Mucosa of stomach (tissue), 1 donor: Measurements from ENCODE around the gene RNF31.
"Not testable (repeated sequence)": the region's sequence is repeated elsewhere in the genome, so short reads cannot be mapped to it uniquely, and the experiment has no call there.

Experiments
- H3K27me3 ChIP-seq: one replicate; pipeline ENCODE4 v1.7.0; 2013; ENCODE audit warnings: mild to moderate bottlenecking, low read length; ENCODE audit not compliant: control insufficient read depth, insufficient read depth
- H3K36me3 ChIP-seq: one replicate; pipeline ENCODE4 v1.7.0; 2013; ENCODE audit warnings: low read length; ENCODE audit not compliant: control insufficient read depth, insufficient read depth
- H3K4me1 ChIP-seq: one replicate; pipeline ENCODE4 v1.7.0; 2013; ENCODE audit warnings: mild to moderate bottlenecking, low read length; ENCODE audit not compliant: control insufficient read depth, insufficient read depth
- H3K4me3 ChIP-seq: one replicate; pipeline ENCODE4 v1.7.0; 2013; ENCODE audit warnings: low read length
- H3K9ac ChIP-seq: one replicate; pipeline ENCODE4 v1.7.0; 2013; ENCODE audit warnings: mild to moderate bottlenecking, low read length, moderate library complexity
- H3K9me3 ChIP-seq: one replicate; pipeline ENCODE4 v1.7.0; 2013; ENCODE audit warnings: mild to moderate bottlenecking, low read length, moderate library complexity; ENCODE audit not compliant: control insufficient read depth
- donor health status: Pancreatic carcinoma.

The RNF31 gene

GRCh38 chr14:24146978-24147760, at the start of gene RNF31:
Gene RNF31, plus strand, starts transcription at chr14:24147498. Its CDS starts 201 bp downstream, at chr14:24147699.
- Histone ChIP-seq H3K4me1 (peaks cover 19% of the 10 kb centered on the region), H3K27me3 (no peaks in the 10 kb centered on the region), H3K9me3 (no peaks in the 10 kb centered on the region), H3K36me3 (peaks cover 20% of the 10 kb centered on the region), H3K4me3 (peak within 1 kb of the TSS; percentile 76), H3K9ac (peak within 1 kb of the TSS; percentile 74)

DNA sequence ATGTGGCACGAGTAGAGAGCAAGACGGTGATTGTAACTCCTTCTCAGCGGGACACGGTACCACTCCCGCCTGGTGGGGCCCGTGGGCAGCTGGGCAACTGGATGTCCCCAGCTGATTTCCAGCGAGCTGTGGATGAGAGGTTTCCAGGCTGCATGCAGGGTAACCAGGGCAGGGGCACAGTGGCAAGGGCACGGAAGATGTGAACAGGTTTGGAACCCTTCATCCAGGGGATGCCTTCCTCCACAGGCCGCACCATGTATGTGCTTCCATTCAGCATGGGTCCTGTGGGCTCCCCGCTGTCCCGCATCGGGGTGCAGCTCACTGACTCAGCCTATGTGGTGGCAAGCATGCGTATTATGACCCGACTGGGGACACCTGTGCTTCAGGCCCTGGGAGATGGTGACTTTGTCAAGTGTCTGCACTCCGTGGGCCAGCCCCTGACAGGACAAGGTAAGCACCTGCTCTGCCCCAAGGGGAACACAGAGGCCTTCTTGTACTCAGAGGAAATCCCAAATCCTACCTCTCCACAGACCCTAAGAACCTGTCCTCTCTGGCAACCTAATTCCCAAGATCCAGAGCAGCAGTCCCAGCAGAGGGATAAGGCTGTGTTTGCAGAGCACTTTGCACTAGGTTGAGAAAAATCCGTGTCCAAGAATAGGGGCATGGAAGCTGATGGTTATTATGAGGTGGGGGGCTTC, 48.9 kb upstream of the RNF31 start:
- Histone ChIP-seq H3K9ac (no peak overlapping the region), H3K36me3 (peaks cover 9% of the 10 kb centered on the region), H3K27me3 (no peaks in the 10 kb centered on the region), H3K4me3 (no peak overlapping the region), H3K9me3 (no peaks in the 10 kb centered on the region), H3K4me1 (peaks cover 20% of the 10 kb centered on the region)

DNA sequence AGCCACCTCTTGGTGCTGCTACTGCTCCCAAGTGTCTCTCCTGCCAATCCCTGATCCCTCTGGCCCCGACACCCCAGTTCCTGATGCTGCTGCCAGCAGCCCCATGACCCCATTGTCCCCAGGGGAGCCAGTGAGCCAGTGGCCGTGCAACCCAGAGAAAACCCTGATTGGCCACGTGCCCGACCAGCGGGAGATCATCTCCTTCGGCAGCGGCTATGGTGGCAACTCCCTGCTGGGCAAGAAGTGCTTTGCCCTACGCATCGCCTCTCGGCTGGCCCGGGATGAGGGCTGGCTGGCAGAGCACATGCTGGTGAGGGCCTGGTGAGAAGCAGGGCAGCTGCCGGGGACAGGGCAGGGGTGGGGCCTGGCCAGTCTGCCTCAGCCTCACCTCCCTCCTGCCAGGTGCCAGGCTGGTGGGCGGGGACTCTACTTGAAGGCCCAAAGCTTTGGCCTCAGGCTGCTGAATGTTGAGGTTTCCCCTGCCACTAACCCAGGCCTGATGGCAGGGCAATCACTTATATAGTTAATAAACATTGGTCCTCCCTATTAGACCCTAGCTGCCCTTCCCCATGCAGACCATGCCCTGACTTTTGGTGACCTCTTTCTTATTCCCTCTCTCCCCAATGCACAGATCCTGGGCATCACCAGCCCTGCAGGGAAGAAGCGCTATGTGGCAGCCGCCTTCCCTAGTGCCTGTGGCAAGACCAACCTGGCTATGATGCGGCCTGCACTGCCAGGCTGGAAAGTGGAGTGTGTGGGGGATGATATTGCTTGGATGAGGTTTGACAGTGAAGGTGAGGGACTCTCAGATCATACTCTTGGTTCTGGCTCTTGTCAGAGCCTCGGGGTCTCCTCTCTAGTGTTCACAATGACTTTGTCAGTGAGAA, 48.1 kb upstream of the RNF31 start:
- Histone ChIP-seq H3K36me3 (peaks cover 9% of the 10 kb centered on the region), H3K9ac (no peak overlapping the region), H3K4me1 (peaks cover 15% of the 10 kb centered on the region), H3K4me3 (no peak overlapping the region), H3K27me3 (no peaks in the 10 kb centered on the region), H3K9me3 (no peaks in the 10 kb centered on the region)

- Histone ChIP-seq H3K9ac (no peak overlapping the region), H3K9me3 (no peaks in the 10 kb centered on the region), H3K27me3 (no peaks in the 10 kb centered on the region), H3K4me1 (peaks cover 10% of the 10 kb centered on the region), H3K4me3 (no peak overlapping the region), H3K36me3 (peaks cover 9% of the 10 kb centered on the region)
Observed at GRCh38 chr14:24100197-24100981, 46.9 kb upstream of the RNF31 start.

- no peak overlapping the region for H3K4me3 ChIP-seq
- no peaks in the 10 kb centered on the region for H3K27me3 ChIP-seq
- peaks cover 9% of the 10 kb centered on the region for H3K36me3 ChIP-seq
- peaks cover 6% of the 10 kb centered on the region for H3K4me1 ChIP-seq
- H3K9ac ChIP-seq: no peak overlapping the region
- no peaks in the 10 kb centered on the region for H3K9me3 ChIP-seq
Observed at GRCh38 chr14:24100982-24101494, 46.3 kb upstream of the RNF31 start.

DNA sequence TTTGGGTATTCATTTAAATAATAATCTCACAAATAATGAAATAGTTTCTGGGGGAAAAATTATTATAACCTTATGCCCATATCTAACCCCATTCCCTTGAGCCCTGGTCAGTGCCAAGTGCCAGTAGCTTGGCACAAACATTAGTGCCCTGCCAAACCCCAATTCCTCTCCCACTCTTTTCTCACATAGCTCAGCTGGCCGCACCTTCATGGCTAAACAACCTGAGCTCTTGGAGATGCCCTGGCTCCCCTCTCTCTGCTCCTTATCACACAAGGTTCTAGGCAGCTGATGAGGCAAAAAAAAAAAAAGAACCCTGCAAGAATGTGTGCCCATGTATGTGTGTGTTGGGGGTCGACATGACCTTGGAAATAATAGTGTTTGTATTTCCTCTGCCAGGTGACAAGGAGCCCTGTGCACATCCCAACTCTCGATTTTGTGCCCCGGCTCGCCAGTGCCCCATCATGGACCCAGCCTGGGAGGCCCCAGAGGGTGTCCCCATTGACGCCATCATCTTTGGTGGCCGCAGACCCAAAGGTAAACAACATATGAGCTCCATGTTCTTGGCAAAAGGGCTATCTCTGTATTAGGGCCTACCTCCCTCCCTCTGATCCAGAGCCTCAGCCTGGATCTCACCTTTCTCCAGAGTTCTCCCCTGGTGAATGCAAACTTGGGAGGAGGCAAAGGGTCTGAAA, 44.8 kb upstream of the RNF31 start:
- no peak overlapping the region for H3K4me3 ChIP-seq
- no peaks in the 10 kb centered on the region for H3K9me3 ChIP-seq
- peaks cover 9% of the 10 kb centered on the region for H3K36me3 ChIP-seq
- H3K9ac ChIP-seq: no peak overlapping the region
- H3K4me1 ChIP-seq: peaks cover 6% of the 10 kb centered on the region
- H3K27me3 ChIP-seq: no peaks in the 10 kb centered on the region

DNA sequence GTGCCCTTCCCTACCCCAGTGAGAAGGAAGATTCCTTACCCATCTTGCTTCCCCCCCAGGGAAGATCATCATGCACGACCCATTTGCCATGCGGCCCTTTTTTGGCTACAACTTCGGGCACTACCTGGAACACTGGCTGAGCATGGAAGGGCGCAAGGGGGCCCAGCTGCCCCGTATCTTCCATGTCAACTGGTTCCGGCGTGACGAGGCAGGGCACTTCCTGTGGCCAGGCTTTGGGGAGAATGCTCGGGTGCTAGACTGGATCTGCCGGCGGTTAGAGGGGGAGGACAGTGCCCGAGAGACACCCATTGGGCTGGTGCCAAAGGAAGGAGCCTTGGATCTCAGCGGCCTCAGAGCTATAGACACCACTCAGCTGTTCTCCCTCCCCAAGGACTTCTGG, 43.8 kb upstream of the RNF31 start:
- H3K4me1 ChIP-seq: peaks cover 6% of the 10 kb centered on the region
- peaks cover 4% of the 10 kb centered on the region for H3K36me3 ChIP-seq
- no peak overlapping the region for H3K9ac ChIP-seq
- H3K27me3 ChIP-seq: no peaks in the 10 kb centered on the region
- no peak overlapping the region for H3K4me3 ChIP-seq
- H3K9me3 ChIP-seq: no peaks in the 10 kb centered on the region

DNA sequence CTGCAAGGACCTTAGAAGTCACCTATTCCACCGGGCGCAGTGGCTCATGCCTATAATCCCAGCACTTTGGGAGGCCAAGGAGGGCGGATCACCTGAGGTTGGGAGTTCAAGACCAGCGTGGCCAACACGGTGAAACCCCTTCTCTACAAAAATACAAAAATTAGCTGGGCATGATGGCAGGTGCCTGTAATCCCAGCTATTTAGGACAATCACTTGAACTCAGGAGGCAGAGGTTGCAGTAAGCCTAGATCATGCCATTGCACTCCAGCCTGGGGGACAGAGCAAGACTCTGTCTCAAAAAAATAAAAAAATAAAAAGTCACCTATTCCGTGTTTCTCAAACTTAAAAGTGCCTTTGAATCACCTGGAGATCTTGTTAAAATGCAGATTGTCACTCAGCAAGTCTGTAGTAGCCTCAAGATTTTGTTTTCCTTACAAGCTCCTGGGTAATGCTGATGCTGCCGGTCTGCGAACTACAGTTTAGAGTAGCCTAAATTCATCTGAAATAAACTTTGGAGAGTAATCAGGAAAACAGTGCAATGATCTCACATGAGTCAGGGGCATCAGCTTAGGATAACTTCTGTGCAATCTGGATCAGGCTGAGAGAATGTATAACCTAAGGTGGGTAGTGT, 41.6 kb upstream of the RNF31 start:
- not testable (repeated sequence) for H3K9ac ChIP-seq, H3K4me3 ChIP-seq, H3K4me1 ChIP-seq, H3K36me3 ChIP-seq, H3K27me3 ChIP-seq, H3K9me3 ChIP-seq

GRCh38 chr14:24106672-24107271, 40.5 kb upstream of the RNF31 start:
- H3K4me1 ChIP-seq: peaks cover 5% of the 10 kb centered on the region
- H3K27me3 ChIP-seq: no peaks in the 10 kb centered on the region
- no peak overlapping the region for H3K9ac ChIP-seq
- H3K4me3 ChIP-seq: no peak overlapping the region
- H3K9me3 ChIP-seq: no peaks in the 10 kb centered on the region
- H3K36me3 ChIP-seq: no peaks in the 10 kb centered on the region

DNA sequence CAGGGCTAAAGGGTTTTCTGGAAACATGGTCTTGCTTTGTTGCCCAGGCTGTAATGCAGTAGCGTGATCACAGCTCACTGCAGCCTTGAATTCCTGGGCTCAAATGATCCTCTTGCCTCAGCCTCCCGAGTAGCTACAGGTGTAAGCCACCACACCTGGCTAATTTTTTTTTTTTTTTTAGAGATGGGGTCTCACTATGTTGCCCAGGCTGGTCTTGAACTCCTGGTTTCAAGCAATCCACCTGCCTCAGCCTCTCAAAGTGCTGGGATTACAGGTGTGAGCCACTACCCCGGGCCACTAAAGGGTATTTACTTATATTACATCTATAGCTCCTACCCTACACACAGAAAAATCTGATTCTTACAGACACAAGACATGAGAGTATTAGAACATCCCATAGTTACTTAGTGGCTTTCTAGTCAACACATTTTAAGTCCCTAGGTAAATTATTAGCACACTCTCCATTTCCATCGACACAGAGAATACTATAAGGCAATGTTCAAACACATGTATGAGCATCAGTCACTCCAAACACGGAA, 38.9 kb upstream of the RNF31 start:
- no peaks in the 10 kb centered on the region for H3K36me3 ChIP-seq
- no peak overlapping the region for H3K4me3 ChIP-seq
- no peak overlapping the region for H3K9ac ChIP-seq
- H3K27me3 ChIP-seq: no peaks in the 10 kb centered on the region
- no peaks in the 10 kb centered on the region for H3K9me3 ChIP-seq
- peaks cover 7% of the 10 kb centered on the region for H3K4me1 ChIP-seq
